Kidney epithelial cell (primary cell): ENCODE results near the gene GLT1D1. TPM values are rescaled to one million over a fixed set of nuclear protein-coding genes. Genes with fewer than 3 reads are reported as not detected.

Source experiments
- DNase-seq: peaks from one replicate; pipeline ENCODE4 v3.0.0-alpha.2; 2010; ENCODE audit warnings: low read depth
- H3K27me3 ChIP-seq: 2 replicates; pipeline ENCODE4 v1.6.0; 2011; ENCODE audit warnings: low read length; ENCODE audit not compliant: control insufficient read depth, insufficient read depth
- H3K36me3 ChIP-seq: 2 replicates; pipeline ENCODE4 v1.5.1; 2011; ENCODE audit warnings: low read length; ENCODE audit not compliant: control insufficient read depth, insufficient read depth
- H3K4me3 ChIP-seq: 2 replicates; pipeline ENCODE4 v1.5.1; 2011; ENCODE audit warnings: low read depth, mild to moderate bottlenecking, control low read depth, low read length
- CTCF ChIP-seq: IDR thresholded peaks from 2 replicates; pipeline ENCODE4 v1.5.1; 2011; ENCODE audit warnings: mild to moderate bottlenecking, moderate library complexity, low read length, control low read depth, inconsistent platforms; ENCODE audit not compliant: insufficient read depth, poor library complexity, severe bottlenecking
- total RNA-seq: library from RNA; depleted of rRNA; stranded (reverse); fragments of >200 nt; gene quantifications from 2 replicates; pipeline ENCODE4 v1.2.3, GENCODE V29; 2015

Gene GLT1D1
- total RNA-seq, 1 donor from 2014 or later: 1.7 TPM

DNA sequence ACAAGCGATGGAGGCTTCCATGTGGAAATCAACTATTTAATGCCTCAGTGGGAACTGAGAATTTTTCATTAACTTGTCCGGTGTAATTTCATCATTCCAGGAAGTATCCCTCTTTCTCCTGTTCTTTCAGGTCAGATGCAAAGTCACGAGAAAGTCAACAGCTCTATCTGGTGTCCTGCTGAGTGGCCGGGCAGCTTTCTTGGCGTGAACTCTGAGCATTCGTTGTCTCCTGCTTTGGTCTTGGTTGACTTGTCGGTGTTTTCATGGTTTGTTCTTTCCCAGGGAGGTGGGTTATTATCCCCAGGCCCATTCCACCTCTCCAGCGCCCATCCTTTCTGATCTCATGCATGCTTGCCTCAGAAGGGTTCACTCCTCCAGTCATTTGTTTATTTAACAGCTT is 149.1 kb downstream of the GLT1D1 start:
- no peak for TF ChIP-seq CTCF
- DNase-seq: no peak
- H3K4me3 ChIP-seq: no peak overlapping the region
- H3K27me3 ChIP-seq: no peaks in the 10 kb centered on the region
- no peaks in the 10 kb centered on the region for H3K36me3 ChIP-seq

DNA sequence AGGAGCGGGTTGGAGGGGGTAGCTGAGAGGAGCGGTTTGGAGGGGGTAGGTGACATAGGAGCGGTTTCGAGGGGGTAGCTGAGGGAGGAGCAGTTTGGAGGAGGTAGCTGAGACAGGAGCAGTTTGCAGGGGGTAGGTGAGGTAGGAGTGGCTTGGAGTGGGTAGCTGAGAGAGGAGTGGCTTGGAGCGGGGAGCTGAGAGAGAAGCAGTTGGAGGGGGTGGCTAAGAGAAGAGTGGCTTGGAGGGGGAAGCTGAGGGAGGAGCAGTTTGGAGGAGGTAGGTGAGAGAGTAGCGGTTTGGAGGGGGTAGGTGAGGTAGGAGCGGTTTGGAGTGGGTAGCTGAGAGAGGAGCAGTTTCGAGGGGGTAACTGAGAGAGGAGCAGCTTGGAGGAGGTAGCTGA is 152.1 kb downstream of the GLT1D1 start:
- DNase-seq: no peak
- no peak overlapping the region for H3K4me3 ChIP-seq
- H3K27me3 ChIP-seq: no peaks in the 10 kb centered on the region
- no peaks in the 10 kb centered on the region for H3K36me3 ChIP-seq
- no peak for TF ChIP-seq CTCF

- H3K4me3 ChIP-seq: no peak overlapping the region
- TF ChIP-seq CTCF: no peak
Measured at GRCh38 chr12:129005829-129006228, 152.6 kb downstream of the GLT1D1 start.

GRCh38 chr12:129009833-129010622 is 156.8 kb downstream of the GLT1D1 start:
- no peak for TF ChIP-seq CTCF
- no peaks in the 10 kb centered on the region for H3K27me3 ChIP-seq
- no peak for DNase-seq
- no peaks in the 10 kb centered on the region for H3K36me3 ChIP-seq
- no peak overlapping the region for H3K4me3 ChIP-seq

More at GRCh38 chr12:129005829-129006228, 152.6 kb downstream of the GLT1D1 start:
- H3K36me3 ChIP-seq: no peaks in the 10 kb centered on the region
- DNase-seq: no peak
- H3K27me3 ChIP-seq: no peaks in the 10 kb centered on the region

DNA sequence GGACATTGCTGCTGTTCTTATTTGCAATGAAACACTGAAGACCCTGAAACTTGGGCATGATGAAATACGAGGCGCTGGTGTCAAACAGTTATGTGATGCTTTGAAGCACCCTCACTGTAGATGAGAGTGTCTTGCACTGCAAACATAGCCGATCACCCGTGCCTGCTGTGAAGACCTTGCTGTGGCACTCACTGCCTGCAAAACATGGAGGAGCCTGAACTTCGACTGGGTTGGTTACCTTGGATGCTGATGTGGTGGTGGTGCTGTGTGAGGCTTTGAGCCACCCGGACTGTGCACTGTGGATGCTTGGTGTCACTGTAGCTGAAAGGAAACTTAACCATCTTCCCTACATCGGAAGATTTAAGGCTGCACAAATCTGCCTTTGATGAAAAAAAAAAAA is 162.9 kb downstream of the GLT1D1 start:
- Histone ChIP-seq H3K4me3 (no peak overlapping the region), H3K36me3 (no peaks in the 10 kb centered on the region), H3K27me3 (no peaks in the 10 kb centered on the region)
- TF ChIP-seq CTCF: no peak
- no peak for DNase-seq

DNA sequence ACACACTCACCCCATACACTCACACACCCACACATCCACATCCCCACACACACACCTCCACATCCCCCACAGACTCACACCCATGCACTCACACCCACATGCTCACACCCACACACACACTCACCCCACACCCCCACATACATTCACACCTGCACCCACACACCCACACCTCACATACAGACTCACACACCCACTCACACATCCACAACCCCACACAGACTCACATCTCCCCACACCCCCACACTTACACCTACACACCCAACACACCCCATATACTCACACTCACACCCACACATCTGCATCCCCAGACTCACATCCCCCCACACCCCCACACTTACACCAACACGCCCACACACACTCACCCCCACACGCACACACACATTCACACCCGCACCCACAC is 171.8 kb downstream of the GLT1D1 start:
- no peaks in the 10 kb centered on the region for H3K36me3 ChIP-seq
- DNase-seq: no peak
- no peaks in the 10 kb centered on the region for H3K27me3 ChIP-seq
- no peak overlapping the region for H3K4me3 ChIP-seq
- no peak for TF ChIP-seq CTCF
